HEK293 (cell line): Measurements from ENCODE around the gene APOBEC3C.

Source experiments
- ATF2 ChIP-seq: fragments of 450-650 bp; formaldehyde crosslinking; IDR thresholded peaks from 2 replicates; pipeline ENCODE4 v1.5.1; 2016; ENCODE audit warnings: missing biosample characterization, missing genetic modification characterization, low read depth
- BCL11B ChIP-seq: fragments of 450-650 bp; formaldehyde crosslinking; IDR thresholded peaks from 2 replicates; pipeline ENCODE4 v1.5.1; 2016; ENCODE audit warnings: low read depth, missing biosample characterization, missing genetic modification characterization
- CTCF ChIP-seq: fragments of 450-650 bp; formaldehyde crosslinking; IDR thresholded peaks from 2 replicates; pipeline ENCODE4 v1.5.1; 2016; ENCODE audit warnings: missing biosample characterization, missing genetic modification characterization
- EGR2 ChIP-seq: fragments of 450-650 bp; formaldehyde crosslinking; IDR thresholded peaks from 2 replicates; pipeline ENCODE4 v1.5.1; 2016; ENCODE audit warnings: low read depth, missing biosample characterization, missing genetic modification characterization
- GFI1B ChIP-seq: fragments of 450-650 bp; formaldehyde crosslinking; IDR thresholded peaks from 2 replicates; pipeline ENCODE4 v1.5.1; 2016; ENCODE audit warnings: missing biosample characterization, missing genetic modification characterization
- GLI4 ChIP-seq: fragments of 450-650 bp; formaldehyde crosslinking; IDR thresholded peaks from 2 replicates; pipeline ENCODE4 v1.5.1; 2016; ENCODE audit warnings: missing biosample characterization, missing genetic modification characterization
- INSM2 ChIP-seq: fragments of 450-650 bp; formaldehyde crosslinking; IDR thresholded peaks from 2 replicates; pipeline ENCODE4 v1.5.1; 2016; ENCODE audit warnings: missing biosample characterization, missing genetic modification characterization
- MYNN ChIP-seq: fragments of 450-650 bp; formaldehyde crosslinking; IDR thresholded peaks from 2 replicates; pipeline ENCODE4 v1.5.1; 2016; ENCODE audit warnings: missing biosample characterization, missing genetic modification characterization, borderline replicate concordance
- OSR2 ChIP-seq: fragments of 450-650 bp; formaldehyde crosslinking; IDR thresholded peaks from 2 replicates; pipeline ENCODE4 v1.5.1; 2016; ENCODE audit warnings: missing biosample characterization, missing genetic modification characterization
- OVOL3 ChIP-seq: fragments of 450-650 bp; formaldehyde crosslinking; IDR thresholded peaks from 2 replicates; pipeline ENCODE4 v1.5.1; 2016; ENCODE audit warnings: missing biosample characterization, missing genetic modification characterization
- SALL2 ChIP-seq: fragments of 450-650 bp; formaldehyde crosslinking; IDR thresholded peaks from 2 replicates; pipeline ENCODE4 v1.5.0; 2017; ENCODE audit warnings: missing biosample characterization, mild to moderate bottlenecking, missing genetic modification characterization, borderline replicate concordance
- SP2 ChIP-seq: fragments of 450-650 bp; formaldehyde crosslinking; IDR thresholded peaks from 2 replicates; pipeline ENCODE4 v1.5.1; 2016; ENCODE audit warnings: missing biosample characterization, missing genetic modification characterization
- SP7 ChIP-seq: fragments of 450-650 bp; formaldehyde crosslinking; IDR thresholded peaks from 2 replicates; pipeline ENCODE4 v1.5.1; 2016; ENCODE audit warnings: missing biosample characterization, missing genetic modification characterization
- YY1 ChIP-seq: fragments of 450-650 bp; formaldehyde crosslinking; IDR thresholded peaks from 2 replicates; pipeline ENCODE4 v1.5.1; 2018; ENCODE audit warnings: missing biosample characterization, missing genetic modification characterization
- ZBTB26 ChIP-seq: fragments of 450-650 bp; formaldehyde crosslinking; optimal IDR thresholded peaks from 2 replicates; pipeline ENCODE3; 2016; ENCODE audit warnings: missing biosample characterization, mild to moderate bottlenecking, missing genetic modification characterization
- ZNF112 ChIP-seq: fragments of 450-650 bp; formaldehyde crosslinking; IDR thresholded peaks from 2 replicates; pipeline ENCODE4 v1.5.0; 2017; ENCODE audit warnings: missing biosample characterization, missing genetic modification characterization
- ZNF114 ChIP-seq: fragments of 450-650 bp; formaldehyde crosslinking; IDR thresholded peaks from 2 replicates; pipeline ENCODE4 v1.5.0; 2017; ENCODE audit warnings: missing biosample characterization, missing genetic modification characterization
- ZNF148 ChIP-seq: fragments of 450-650 bp; formaldehyde crosslinking; IDR thresholded peaks from 2 replicates; pipeline ENCODE4 v1.5.0; 2017; ENCODE audit warnings: missing biosample characterization, missing genetic modification characterization, borderline replicate concordance
- ZNF157 ChIP-seq: fragments of 450-650 bp; formaldehyde crosslinking; IDR thresholded peaks from 2 replicates; pipeline ENCODE4 v1.5.1; 2016; ENCODE audit warnings: missing biosample characterization, missing genetic modification characterization
- ZNF174 ChIP-seq: fragments of 450-650 bp; formaldehyde crosslinking; IDR thresholded peaks from 2 replicates; pipeline ENCODE4 v1.5.0; 2017; ENCODE audit warnings: missing biosample characterization, mild to moderate bottlenecking, missing genetic modification characterization
- ZNF202 ChIP-seq: fragments of 450-650 bp; formaldehyde crosslinking; IDR thresholded peaks from 2 replicates; pipeline ENCODE4 v1.5.1; 2016; ENCODE audit warnings: missing biosample characterization, missing genetic modification characterization, borderline replicate concordance
- ZNF23 ChIP-seq: fragments of 450-650 bp; formaldehyde crosslinking; IDR thresholded peaks from 2 replicates; pipeline ENCODE4 v1.5.1; 2016; ENCODE audit warnings: missing biosample characterization, missing genetic modification characterization, borderline replicate concordance
- ZNF335 ChIP-seq: fragments of 450-650 bp; formaldehyde crosslinking; conservative IDR thresholded peaks from 2 replicates; pipeline ENCODE4 v1.5.1; 2016; ENCODE audit warnings: missing biosample characterization, missing genetic modification characterization
- ZNF48 ChIP-seq: fragments of 450-650 bp; formaldehyde crosslinking; IDR thresholded peaks from 2 replicates; pipeline ENCODE4 v1.5.1; 2016; ENCODE audit warnings: missing biosample characterization, missing genetic modification characterization
- ZNF488 ChIP-seq: fragments of 450-650 bp; formaldehyde crosslinking; IDR thresholded peaks from 2 replicates; pipeline ENCODE4 v1.5.1; 2016; ENCODE audit warnings: missing biosample characterization, missing genetic modification characterization
- ZNF501 ChIP-seq: fragments of 450-650 bp; formaldehyde crosslinking; IDR thresholded peaks from 2 replicates; pipeline ENCODE4 v1.5.1; 2016; ENCODE audit warnings: missing biosample characterization, missing genetic modification characterization
- ZNF585B ChIP-seq: fragments of 450-650 bp; formaldehyde crosslinking; IDR thresholded peaks from 2 replicates; pipeline ENCODE4 v1.5.1; 2016; ENCODE audit warnings: missing biosample characterization, missing genetic modification characterization
- ZNF626 ChIP-seq: fragments of 450-650 bp; sonication (Bioruptor Pico); formaldehyde crosslinking; IDR thresholded peaks from 2 replicates; pipeline ENCODE4 v1.5.1; 2018; ENCODE audit warnings: missing biosample characterization, missing genetic modification characterization, inconsistent platforms
- ZNF639 ChIP-seq: fragments of 450-650 bp; formaldehyde crosslinking; IDR thresholded peaks from 2 replicates; pipeline ENCODE4 v1.5.1; 2016; ENCODE audit warnings: missing biosample characterization, missing genetic modification characterization
- ZNF76 ChIP-seq: fragments of 450-650 bp; formaldehyde crosslinking; IDR thresholded peaks from 2 replicates; pipeline ENCODE4; 2016; ENCODE audit warnings: low read depth, missing biosample characterization, missing genetic modification characterization, borderline replicate concordance

The APOBEC3C gene

GRCh38 chr22:39013942-39014722 is at the start of gene APOBEC3C (continued):
- TF ChIP-seq ZNF335 (tag by site-specific recombination) (peak; percentile 97), GLI4 (tag by site-specific recombination) (no peak), OSR2 (tag by site-specific recombination) (no peak), CTCF (tag by site-specific recombination) (no peak), ZNF114 (no peak), ZNF157 (tag by site-specific recombination) (no peak), ZNF48 (tag by site-specific recombination) (no peak), ZNF112 (tag by site-specific recombination) (no peak), ZBTB26 (tag by site-specific recombination) (no peak), ATF2 (tag by site-specific recombination) (no peak), SP7 (tag by site-specific recombination) (no peak), ZNF174 (tag by site-specific recombination) (no peak), INSM2 (tag by site-specific recombination) (no peak), ZNF585B (tag by site-specific recombination) (no peak), OVOL3 (tag by site-specific recombination) (no peak), ZNF501 (tag by site-specific recombination) (no peak), SP2 (peak; percentile 54), SALL2 (tag by site-specific recombination) (no peak), GFI1B (tag by site-specific recombination) (no peak), ZNF639 (tag by site-specific recombination) (no peak), ZNF23 (tag by site-specific recombination) (no peak), ZNF202 (tag by site-specific recombination) (no peak), ZNF76 (tag by site-specific recombination) (no peak), MYNN (no peak), YY1 (tag by site-specific recombination) (0 out of 2 replicates have a peak, but pooled peaks have one; percentile 21), ZNF626 (tag by site-specific recombination) (no peak), EGR2 (tag by site-specific recombination) (no peak), ZNF148 (tag by site-specific recombination) (no peak), ZNF488 (tag by site-specific recombination) (no peak), BCL11B (no peak)
